Measurements from ENCODE around the gene ARHGAP26. TPM values are rescaled to one million over a fixed set of nuclear protein-coding genes. Genes with fewer than 3 reads are reported as not detected.
A peak's percentile ranks its signal among the peaks of the same experiment; 100 is the strongest.
"Not testable (repeated sequence)": the region's sequence is repeated elsewhere in the genome, so short reads cannot be mapped to it uniquely, and the experiment has no call there.

ARHGAP26 gene
- total RNA-seq, 1 donor from 2014 or later = 7.1 TPM

GRCh38 chr5:142997591-142997990, 227.4 kb downstream of the ARHGAP26 start:
- no peak for ATAC-seq

GRCh38 chr5:142998316-142999020, 228.3 kb downstream of the ARHGAP26 start:
- ATAC-seq = no peak

- not testable (repeated sequence) for ATAC-seq
Observed at GRCh38 chr5:143000551-143000950, 230.4 kb downstream of the ARHGAP26 start.

GRCh38 chr5:143001764-143002351, 231.7 kb downstream of the ARHGAP26 start:
- no peak for ATAC-seq

GRCh38 chr5:143002459-143003327, 232.5 kb downstream of the ARHGAP26 start:
- ATAC-seq = peak; percentile 73

GRCh38 chr5:143003328-143003636, 233.1 kb downstream of the ARHGAP26 start:
- ATAC-seq = no peak

GRCh38 chr5:143004361-143005145, 234.4 kb downstream of the ARHGAP26 start:
- ATAC-seq = no peak

GRCh38 chr5:143006501-143006900, 236.3 kb downstream of the ARHGAP26 start:
- ATAC-seq = no peak

- no peak for ATAC-seq
Observed at GRCh38 chr5:143008032-143008431, 237.9 kb downstream of the ARHGAP26 start.

- ATAC-seq = peak; percentile 54
Observed at GRCh38 chr5:143008809-143009521, 238.8 kb downstream of the ARHGAP26 start.

GRCh38 chr5:143010351-143010750, 240.2 kb downstream of the ARHGAP26 start:
- ATAC-seq = peak; percentile 57

- no peak for ATAC-seq
Observed at GRCh38 chr5:143011585-143011984, 241.4 kb downstream of the ARHGAP26 start.

- no peak for ATAC-seq
Observed at GRCh38 chr5:143013176-143013891, 243.2 kb downstream of the ARHGAP26 start.

GRCh38 chr5:143014017-143014651, 244.0 kb downstream of the ARHGAP26 start:
- peak; percentile 53 for ATAC-seq

- no peak for ATAC-seq
Observed at GRCh38 chr5:143016777-143017516, 246.8 kb downstream of the ARHGAP26 start.

GRCh38 chr5:143017541-143017940, 247.4 kb downstream of the ARHGAP26 start:
- no peak for ATAC-seq

GRCh38 chr5:143017992-143018391, 247.8 kb downstream of the ARHGAP26 start:
- ATAC-seq = no peak

GRCh38 chr5:143019157-143019556, 249.0 kb downstream of the ARHGAP26 start:
- ATAC-seq = no peak

GRCh38 chr5:143019614-143020515, 249.7 kb downstream of the ARHGAP26 start:
- no peak for ATAC-seq

All from esophagus mucosa (tissue), 1 donor.